ENCODE results near the gene FGD4.

FGD4 gene

GRCh38 chr12:32566663-32567295, 167.4 kb downstream of the FGD4 start:
- no peak for DNase-seq

GRCh38 chr12:32567296-32567674, 167.9 kb downstream of the FGD4 start:
- DNase-seq, result no peak

GRCh38 chr12:32568228-32568627, 168.9 kb downstream of the FGD4 start:
- DNase-seq, result no peak

- no peak for DNase-seq
Observed at GRCh38 chr12:32569259-32569658, 169.9 kb downstream of the FGD4 start.

GRCh38 chr12:32574585-32574984, 175.2 kb downstream of the FGD4 start:
- DNase-seq, result no peak

GRCh38 chr12:32577328-32577727, 178.0 kb downstream of the FGD4 start:
- no peak for DNase-seq

- peak in 3 of 4 experiments; percentile 20 to 68 (median 57) for DNase-seq
Observed at GRCh38 chr12:32583534-32583933, 184.2 kb downstream of the FGD4 start.

GRCh38 chr12:32585680-32586079, 186.3 kb downstream of the FGD4 start:
- DNase-seq, result no peak

GRCh38 chr12:32586390-32586789, 187.0 kb downstream of the FGD4 start:
- DNase-seq, result peak in 1 of 4 experiments; percentile 15

GRCh38 chr12:32587581-32588495, 188.5 kb downstream of the FGD4 start:
- DNase-seq, result peak; percentile 12 to 61 (median 34)

- DNase-seq, result no peak
Observed at GRCh38 chr12:32588604-32589003, 189.2 kb downstream of the FGD4 start.

- DNase-seq, result peak; percentile 27 to 71 (median 56)
Observed at GRCh38 chr12:32589165-32589865, 190.0 kb downstream of the FGD4 start.

GRCh38 chr12:32595251-32595650, 195.9 kb downstream of the FGD4 start:
- DNase-seq, result peak in 1 of 4 experiments; percentile 20

- no peak for DNase-seq
Observed at GRCh38 chr12:32596030-32596429, 196.7 kb downstream of the FGD4 start.

- DNase-seq, result no peak
Observed at GRCh38 chr12:32598688-32599087, 199.3 kb downstream of the FGD4 start.

- peak in 3 of 4 experiments; percentile 28 to 84 (median 79) for DNase-seq
Observed at GRCh38 chr12:32600681-32601080, 201.3 kb downstream of the FGD4 start.

- no peak for DNase-seq
Observed at GRCh38 chr12:32603071-32603470, 203.7 kb downstream of the FGD4 start.

- DNase-seq, result no peak
Observed at GRCh38 chr12:32603858-32604257, 204.5 kb downstream of the FGD4 start.

GRCh38 chr12:32604565-32604964, 205.2 kb downstream of the FGD4 start:
- DNase-seq, result no peak

- no peak for DNase-seq
Observed at GRCh38 chr12:32605326-32606095, 206.2 kb downstream of the FGD4 start.

GRCh38 chr12:32606443-32606842, 207.1 kb downstream of the FGD4 start:
- no peak for DNase-seq

GRCh38 chr12:32609966-32610365, 210.6 kb downstream of the FGD4 start:
- peak in 2 of 4 experiments; percentile 24 to 42 for DNase-seq
